Measurements from ENCODE around the gene CACNG5.

CACNG5 gene

GRCh38 chr17:66809408-66809807, 25.5 kb upstream of the CACNG5 start:
- no peak for DNase-seq (ENCODE audit: low read depth in 1 of 2, low spot score in 1 of 2)
- in situ Hi-C loops (cut with HindIII; ENCODE audit: low pct_unique_long_range_greater_than_20kb, low sequenced_read_pairs) = no loop called here
- TF ChIP-seq JUND (IDR thresholded peaks at IDR 0.05; ENCODE audit: low read depth) = no peak

- no peak for TF ChIP-seq JUND (IDR thresholded peaks at IDR 0.05; ENCODE audit: low read depth)
- in situ Hi-C loops (cut with HindIII; ENCODE audit: low pct_unique_long_range_greater_than_20kb, low sequenced_read_pairs) = no loop called here
- no peak for DNase-seq (ENCODE audit: low read depth in 1 of 2, low spot score in 1 of 2)
Observed at GRCh38 chr17:66810951-66811682, 23.8 kb upstream of the CACNG5 start.

- in situ Hi-C loops (cut with HindIII; ENCODE audit: low pct_unique_long_range_greater_than_20kb, low sequenced_read_pairs) = no loop called here
- no peak for TF ChIP-seq JUND (IDR thresholded peaks at IDR 0.05; ENCODE audit: low read depth)
- DNase-seq (ENCODE audit: low read depth in 1 of 2, low spot score in 1 of 2) = no peak
Observed at GRCh38 chr17:66811683-66812054, 23.2 kb upstream of the CACNG5 start.

GRCh38 chr17:66812571-66812970, 22.3 kb upstream of the CACNG5 start:
- no peak for DNase-seq (ENCODE audit: low read depth in 1 of 2, low spot score in 1 of 2)
- in situ Hi-C loops (cut with HindIII; ENCODE audit: low pct_unique_long_range_greater_than_20kb, low sequenced_read_pairs) = no loop called here
- no peak for TF ChIP-seq JUND (IDR thresholded peaks at IDR 0.05; ENCODE audit: low read depth)

GRCh38 chr17:66813296-66813695, 21.6 kb upstream of the CACNG5 start:
- in situ Hi-C loops (cut with HindIII; ENCODE audit: low pct_unique_long_range_greater_than_20kb, low sequenced_read_pairs) = no loop called here
- no peak for TF ChIP-seq JUND (IDR thresholded peaks at IDR 0.05; ENCODE audit: low read depth)
- DNase-seq (ENCODE audit: low read depth in 1 of 2, low spot score in 1 of 2) = no peak

- in situ Hi-C loops (cut with HindIII; ENCODE audit: low pct_unique_long_range_greater_than_20kb, low sequenced_read_pairs) = no loop called here
- no peak for DNase-seq (ENCODE audit: low read depth in 1 of 2, low spot score in 1 of 2)
- no peak for TF ChIP-seq JUND (IDR thresholded peaks at IDR 0.05; ENCODE audit: low read depth)
Observed at GRCh38 chr17:66814026-66814425, 20.9 kb upstream of the CACNG5 start.

- in situ Hi-C loops (cut with HindIII; ENCODE audit: low pct_unique_long_range_greater_than_20kb, low sequenced_read_pairs) = no loop called here
- TF ChIP-seq JUND (IDR thresholded peaks at IDR 0.05; ENCODE audit: low read depth) = no peak
- no peak for DNase-seq (ENCODE audit: low read depth in 1 of 2, low spot score in 1 of 2)
Observed at GRCh38 chr17:66814570-66814969, 20.3 kb upstream of the CACNG5 start.

- no peak for TF ChIP-seq JUND (IDR thresholded peaks at IDR 0.05; ENCODE audit: low read depth)
- in situ Hi-C loops (cut with HindIII; ENCODE audit: low pct_unique_long_range_greater_than_20kb, low sequenced_read_pairs) = no loop called here
- DNase-seq (ENCODE audit: low read depth in 1 of 2, low spot score in 1 of 2) = no peak
Observed at GRCh38 chr17:66817750-66818149, 17.2 kb upstream of the CACNG5 start.

GRCh38 chr17:66819466-66819865, 15.5 kb upstream of the CACNG5 start:
- TF ChIP-seq JUND (IDR thresholded peaks at IDR 0.05; ENCODE audit: low read depth) = no peak
- DNase-seq (ENCODE audit: low read depth in 1 of 2, low spot score in 1 of 2) = no peak
- in situ Hi-C loops (cut with HindIII; ENCODE audit: low pct_unique_long_range_greater_than_20kb, low sequenced_read_pairs) = no loop called here

GRCh38 chr17:66822009-66822408, 12.9 kb upstream of the CACNG5 start:
- TF ChIP-seq JUND (IDR thresholded peaks at IDR 0.05; ENCODE audit: low read depth) = no peak
- no peak for DNase-seq (ENCODE audit: low read depth in 1 of 2, low spot score in 1 of 2)
- in situ Hi-C loops (cut with HindIII; ENCODE audit: low pct_unique_long_range_greater_than_20kb, low sequenced_read_pairs) = no loop called here

GRCh38 chr17:66826856-66827255, 8.1 kb upstream of the CACNG5 start:
- TF ChIP-seq JUND (IDR thresholded peaks at IDR 0.05; ENCODE audit: low read depth) = no peak
- no peak for DNase-seq (ENCODE audit: low read depth in 1 of 2, low spot score in 1 of 2)
- in situ Hi-C loops (cut with HindIII; ENCODE audit: low pct_unique_long_range_greater_than_20kb, low sequenced_read_pairs) = no loop called here

GRCh38 chr17:66829386-66829864, 5.5 kb upstream of the CACNG5 start:
- no peak for TF ChIP-seq JUND (IDR thresholded peaks at IDR 0.05; ENCODE audit: low read depth)
- DNase-seq (ENCODE audit: low read depth in 1 of 2, low spot score in 1 of 2) = peak; percentile 82 to 87
- in situ Hi-C loops (cut with HindIII; ENCODE audit: low pct_unique_long_range_greater_than_20kb, low sequenced_read_pairs) = no loop called here

GRCh38 chr17:66829883-66830282, 5.0 kb upstream of the CACNG5 start:
- in situ Hi-C loops (cut with HindIII; ENCODE audit: low pct_unique_long_range_greater_than_20kb, low sequenced_read_pairs) = no loop called here
- DNase-seq (ENCODE audit: low read depth in 1 of 2, low spot score in 1 of 2) = no peak
- TF ChIP-seq JUND (IDR thresholded peaks at IDR 0.05; ENCODE audit: low read depth) = no peak

GRCh38 chr17:66830451-66830850, 4.5 kb upstream of the CACNG5 start:
- in situ Hi-C loops (cut with HindIII; ENCODE audit: low pct_unique_long_range_greater_than_20kb, low sequenced_read_pairs) = no loop called here
- TF ChIP-seq JUND (IDR thresholded peaks at IDR 0.05; ENCODE audit: low read depth) = no peak
- no peak for DNase-seq (ENCODE audit: low read depth in 1 of 2, low spot score in 1 of 2)

Measured in T47D (cell line).